ENCODE measurements around the gene SH2D6.
A peak's percentile ranks its signal among the peaks of the same experiment; 100 is the strongest.
"Not testable (repeated sequence)": the region's sequence is repeated elsewhere in the genome, so short reads cannot be mapped to it uniquely, and the experiment has no call there.

Gene SH2D6

GRCh38 chr2:85422072-85422457 lies 3.6 kb downstream of the SH2D6 start:
- DNase-seq, result no peak

- DNase-seq, result no peak
Observed at GRCh38 chr2:85423525-85423924, 5.0 kb downstream of the SH2D6 start.

- no peak for DNase-seq
Observed at GRCh38 chr2:85425588-85425987, 7.1 kb downstream of the SH2D6 start.

DNA sequence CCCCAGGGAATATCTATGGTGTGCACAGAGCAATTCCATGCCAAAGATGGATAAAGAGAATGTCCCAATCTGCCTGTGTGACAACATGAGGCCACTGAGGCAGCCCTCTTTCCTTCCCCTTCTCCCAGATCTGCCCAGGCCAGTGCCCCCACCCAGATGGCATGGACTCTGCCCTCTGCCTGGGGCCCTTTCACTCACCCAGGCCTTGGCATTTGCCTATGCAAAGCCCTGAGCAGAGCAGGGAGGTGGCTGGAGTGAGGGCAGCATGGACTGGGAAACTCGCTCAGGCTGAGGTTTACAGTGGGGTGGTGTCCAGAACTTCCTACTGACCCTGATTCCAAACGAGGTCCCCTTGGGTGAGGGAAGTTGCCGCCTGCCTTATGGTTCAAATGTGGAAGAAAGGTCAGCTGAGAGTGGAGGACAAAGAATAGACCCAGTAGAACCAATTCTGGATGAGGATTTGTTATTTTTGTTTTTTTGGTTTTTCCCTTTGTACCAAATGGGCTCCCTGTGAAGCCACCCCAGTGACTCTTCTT lies 8.9 kb downstream of the SH2D6 start:
- DNase-seq, result no peak

- no peak for DNase-seq
Observed at GRCh38 chr2:85428343-85428881, 9.9 kb downstream of the SH2D6 start.

DNA sequence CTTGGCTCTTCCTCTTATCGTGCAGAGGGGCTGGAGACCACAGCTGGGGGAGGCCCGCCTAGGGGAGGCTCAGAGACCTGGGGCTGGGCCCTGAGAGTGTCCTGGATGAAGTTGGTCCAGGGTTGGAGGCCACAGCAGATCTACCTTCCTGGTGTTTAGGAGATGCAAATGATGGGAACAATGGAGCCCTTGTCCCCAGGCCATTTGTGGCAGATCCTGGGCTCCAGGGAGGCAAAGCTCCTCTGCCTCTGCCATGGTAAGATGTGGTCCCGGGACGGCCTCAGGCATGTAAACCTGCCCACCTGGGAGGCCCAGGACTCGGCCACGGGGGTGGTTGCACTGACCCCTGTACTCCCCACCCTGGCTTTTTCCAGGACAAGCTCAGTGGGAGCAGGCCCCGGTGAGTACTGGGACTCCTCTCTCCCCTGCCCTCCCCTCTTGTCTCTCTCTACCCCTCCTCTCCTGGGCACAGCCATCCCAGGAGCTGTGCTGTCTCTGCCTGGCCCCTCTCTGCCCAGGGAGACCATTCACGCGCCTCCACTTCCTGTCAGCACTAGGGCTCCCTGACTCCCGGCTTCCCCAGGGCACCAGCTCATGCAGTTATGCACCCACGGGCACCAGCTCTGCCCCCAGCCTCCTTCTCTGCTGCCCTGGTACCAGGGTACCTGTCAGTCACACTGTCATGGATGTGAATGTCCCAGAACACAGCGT lies 10.9 kb downstream of the SH2D6 start:
- DNase-seq, result no peak

DNA sequence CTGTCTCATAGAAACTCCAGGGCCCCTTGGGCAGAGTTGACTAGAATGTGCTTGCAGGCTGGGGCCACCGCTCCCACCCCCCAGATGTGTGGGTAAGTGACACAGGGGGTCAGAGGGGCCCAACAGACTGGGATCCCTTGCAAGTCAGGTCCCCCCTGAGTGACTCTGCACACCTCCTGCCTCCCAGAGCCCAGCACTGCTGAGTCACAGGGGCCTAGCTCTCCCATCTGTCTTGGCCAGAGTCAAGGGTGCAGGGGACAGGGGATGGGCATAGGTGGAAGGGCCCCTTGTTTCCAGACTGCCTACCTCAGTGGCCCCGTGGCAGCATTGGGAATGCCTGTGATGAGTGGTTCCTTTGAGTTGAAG lies 11.4 kb downstream of the SH2D6 start:
- DNase-seq, result no peak

GRCh38 chr2:85430752-85431569 lies 12.4 kb downstream of the SH2D6 start:
- DNase-seq, result no peak

DNA sequence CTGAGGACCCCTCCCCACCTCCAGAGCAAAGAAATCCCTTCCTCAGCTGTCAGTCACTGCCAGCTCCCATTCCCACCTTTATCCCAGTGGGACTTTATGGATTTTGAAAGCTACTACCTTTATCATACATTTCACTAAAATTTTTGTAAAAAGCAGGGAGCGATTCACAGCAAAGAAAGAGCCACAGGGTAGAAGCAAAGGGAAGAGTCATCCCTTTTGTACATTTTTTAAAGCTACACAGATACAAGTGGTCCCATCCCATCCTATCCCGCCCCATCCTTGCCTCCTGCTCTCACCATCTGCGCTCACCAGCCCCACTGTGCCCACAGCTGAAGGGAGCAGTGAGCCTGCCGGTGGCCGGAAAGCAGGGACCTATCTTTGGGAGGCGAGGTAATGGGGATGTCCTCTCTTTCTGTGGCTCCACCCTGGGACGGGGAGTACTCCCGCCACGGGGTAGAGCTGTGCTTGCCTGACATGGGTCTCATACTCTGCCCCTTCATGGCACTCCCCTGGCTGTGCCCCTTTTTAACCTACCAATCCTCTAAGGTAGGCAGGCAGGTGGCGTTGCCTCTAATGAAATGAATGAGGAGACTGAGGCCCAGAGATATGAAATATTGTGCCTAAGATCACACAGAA lies 13.2 kb downstream of the SH2D6 start:
- no peak for DNase-seq

GRCh38 chr2:85433511-85434089 lies 15.1 kb downstream of the SH2D6 start:
- DNase-seq, result no peak

DNA sequence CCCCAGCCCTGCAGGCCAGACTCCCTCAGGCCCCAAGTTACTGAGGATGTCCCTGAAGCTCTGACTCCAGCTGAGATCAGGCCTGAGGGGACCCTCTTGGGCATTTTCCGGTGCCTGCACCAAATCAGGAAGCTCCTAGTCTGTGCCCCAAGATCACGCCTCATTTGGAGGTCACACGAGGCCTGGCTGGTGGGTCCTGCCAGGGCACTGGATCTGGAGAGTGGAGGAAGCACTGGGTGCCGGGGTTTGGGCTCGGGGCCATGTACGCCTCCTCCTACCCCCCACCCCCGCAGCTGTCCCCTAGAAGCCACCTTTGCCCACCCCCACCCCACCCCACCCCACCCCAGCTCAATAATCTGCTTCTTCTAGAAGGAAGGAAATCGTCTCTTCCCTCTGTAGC lies 16.2 kb downstream of the SH2D6 start:
- DNase-seq, result no peak

DNA sequence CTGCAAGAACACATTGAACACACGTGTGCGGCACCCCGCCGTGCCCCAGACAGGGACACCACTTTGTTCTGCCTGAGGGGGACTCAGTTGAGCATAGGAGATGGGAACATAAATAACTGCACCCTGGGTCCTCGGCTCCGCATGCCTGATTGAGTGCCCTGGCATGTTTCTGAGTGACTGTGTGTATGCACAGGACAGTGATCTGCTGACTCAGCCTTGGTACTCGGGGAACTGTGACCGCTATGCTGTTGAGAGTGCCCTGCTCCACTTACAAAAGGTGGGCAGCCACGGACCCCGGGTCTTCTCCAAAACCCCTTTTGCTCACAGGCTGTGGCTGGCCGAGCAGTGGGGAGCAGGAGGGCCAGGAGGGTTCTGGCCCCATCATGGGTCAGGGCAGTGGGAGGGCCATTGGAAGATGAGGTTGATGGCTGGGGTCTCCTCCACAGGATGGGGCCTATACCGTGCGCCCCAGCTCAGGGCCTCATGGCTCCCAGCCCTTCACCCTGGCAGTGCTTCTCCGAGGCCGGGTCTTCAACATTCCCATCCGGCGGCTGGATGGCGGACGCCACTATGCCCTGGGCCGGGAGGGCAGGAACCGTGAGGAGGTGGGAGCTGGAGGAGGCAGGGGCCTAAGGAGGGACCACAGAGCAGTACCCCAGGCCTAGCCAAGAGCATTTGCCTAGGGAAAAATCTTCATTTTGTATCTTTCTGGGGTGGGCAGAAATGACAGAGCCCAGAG lies 16.9 kb downstream of the SH2D6 start:
- no peak for DNase-seq

- DNase-seq, result peak; percentile 12
Observed at GRCh38 chr2:85435981-85436835, 17.7 kb downstream of the SH2D6 start.

DNA sequence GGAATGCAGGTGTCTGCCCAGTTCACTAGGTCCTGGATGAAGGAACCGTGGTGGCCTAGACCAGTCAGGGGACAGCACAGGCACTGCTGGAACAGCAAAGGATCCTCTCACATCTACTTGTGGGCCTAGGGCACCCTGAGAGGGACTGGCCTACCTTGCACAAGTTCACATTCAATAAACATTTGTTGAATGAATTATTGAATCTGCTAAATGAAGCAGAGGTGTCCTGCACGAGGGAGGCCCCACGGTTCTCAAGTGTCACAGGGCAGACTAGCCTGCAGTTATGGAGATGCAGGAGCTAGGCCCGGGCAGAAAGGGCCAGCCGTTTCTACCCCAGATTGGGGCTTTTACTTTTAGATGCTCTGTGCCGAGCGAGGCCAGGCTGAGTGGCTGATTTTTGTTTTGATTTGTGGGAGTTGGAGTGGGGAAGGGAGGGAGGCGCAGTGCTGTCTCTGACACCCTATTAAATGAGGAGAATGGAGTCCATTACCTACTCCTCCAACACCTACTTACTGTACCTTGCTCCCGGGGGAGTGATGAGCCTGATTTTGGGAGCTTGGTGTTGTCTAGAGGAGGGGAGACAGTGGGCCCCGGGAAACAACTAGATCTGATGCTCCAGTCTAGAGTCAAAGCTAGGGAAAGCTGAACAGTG lies 18.4 kb downstream of the SH2D6 start:
- peak; percentile 11 for DNase-seq

DNA sequence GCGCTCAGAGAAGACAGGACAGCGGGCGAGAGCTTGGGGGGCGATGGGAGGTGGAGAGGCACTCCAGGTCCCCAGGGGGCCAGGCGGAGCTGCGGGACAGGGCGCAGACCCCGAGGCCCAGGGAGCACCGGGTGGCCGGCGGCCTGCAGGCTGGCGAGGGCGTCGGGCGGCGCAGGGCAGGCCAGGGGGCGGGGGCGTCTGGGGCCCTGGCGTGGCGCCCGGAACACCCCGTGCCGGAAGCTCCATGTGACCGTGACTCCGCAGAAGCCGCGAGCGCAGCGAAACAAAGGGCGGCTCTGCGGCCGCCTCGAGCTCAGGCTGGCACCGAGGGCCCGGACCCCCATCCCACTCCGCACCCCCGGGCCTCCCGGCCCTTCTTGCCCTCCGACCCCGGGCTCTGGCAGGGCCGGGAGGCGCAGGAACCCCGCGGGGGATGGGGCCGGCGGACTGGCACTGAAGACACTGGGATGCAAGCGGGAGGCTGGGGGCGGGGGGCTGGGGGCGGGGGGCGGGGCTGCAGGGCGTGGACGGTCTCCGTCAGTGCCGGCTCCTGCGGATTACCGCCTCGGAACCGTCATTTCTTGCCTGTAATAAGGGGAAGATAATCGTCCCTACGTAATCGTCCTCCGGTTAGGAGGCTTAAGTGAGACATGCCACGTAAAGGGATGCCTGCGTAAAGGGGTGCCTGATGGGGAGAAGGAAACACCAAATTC lies 19.1 kb downstream of the SH2D6 start:
- DNase-seq, result peak; percentile 79

DNA sequence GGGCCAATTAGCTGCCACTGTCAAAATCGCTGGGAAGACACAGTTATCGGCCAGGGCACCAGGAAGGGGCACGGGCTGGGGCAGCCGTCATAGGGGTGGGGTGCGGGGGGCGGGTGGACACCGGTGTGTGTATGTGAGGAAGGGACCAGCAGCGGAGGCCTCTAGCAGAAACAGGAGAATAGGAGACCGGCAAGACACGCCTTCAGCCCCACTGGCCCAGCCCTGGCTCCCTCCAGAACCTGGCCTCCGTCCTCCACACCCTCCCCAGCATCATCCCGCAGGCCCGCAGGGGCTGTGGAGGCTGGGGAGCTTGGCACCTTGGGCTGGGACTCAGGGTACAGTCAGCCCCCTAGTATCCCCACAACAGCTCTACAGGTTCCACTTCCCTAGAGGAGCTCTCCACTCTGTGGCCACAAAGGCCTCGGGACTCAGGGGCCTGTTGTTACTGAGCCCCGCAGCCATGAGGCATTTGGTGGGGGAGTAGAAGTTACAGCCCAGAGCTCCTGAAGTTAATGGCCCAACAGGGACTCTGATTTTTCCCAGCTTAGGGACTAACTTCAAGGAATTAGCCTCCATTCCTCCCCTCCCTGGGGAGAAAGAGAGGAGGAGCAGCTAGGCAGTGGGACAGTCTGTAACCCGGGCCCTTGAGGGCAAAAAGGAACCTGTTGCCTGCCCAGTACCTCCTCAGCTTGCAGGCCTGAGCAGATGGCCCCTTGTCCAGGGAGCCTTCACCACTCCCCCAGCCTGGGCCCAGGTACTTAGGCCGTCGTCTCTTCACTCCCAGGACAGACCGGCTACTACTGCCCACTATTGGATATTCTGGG lies 19.9 kb downstream of the SH2D6 start:
- peak; percentile 18 for DNase-seq

DNA sequence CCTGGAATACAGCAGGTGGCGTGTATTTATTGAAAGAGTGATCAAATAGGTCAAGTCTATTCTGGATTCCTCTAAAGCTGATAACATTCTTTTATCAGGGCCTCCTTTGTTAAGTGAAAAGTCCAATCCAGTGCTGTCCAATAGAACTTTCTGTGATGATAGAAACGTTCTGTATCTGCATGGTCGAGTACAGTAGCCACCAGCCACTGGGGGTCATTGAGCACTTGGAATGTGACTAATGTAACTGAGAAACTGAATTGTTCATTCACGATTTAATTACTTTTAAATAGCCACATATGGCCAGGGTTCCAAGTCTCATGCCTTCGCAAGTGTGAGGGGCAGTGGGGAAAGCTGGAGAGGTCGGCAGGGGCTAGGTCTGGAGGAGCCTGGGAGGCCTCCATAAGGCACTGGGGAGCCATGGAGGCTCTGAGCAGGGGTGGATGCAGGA lies 20.5 kb downstream of the SH2D6 start:
- no peak for DNase-seq

- not testable (repeated sequence) for DNase-seq
Observed at GRCh38 chr2:85439569-85439968, 21.1 kb downstream of the SH2D6 start.

GRCh38 chr2:85439986-85440385 lies 21.5 kb downstream of the SH2D6 start:
- DNase-seq, result peak; percentile 49

Measured in activated CD4-positive, alpha-beta T cell treated with anti-CD3 and anti-CD28 coated beads for 48 hours (primary cell).